OCI-LY7 (cell line): ENCODE measurements around the gene ARHGAP26. TPM values are rescaled to one million over a fixed set of nuclear protein-coding genes. Genes with fewer than 3 reads are reported as not detected.

Experiments used
- BruUV-seq: library from RNA; stranded (reverse); fragments of 400-500 nt; replicated peaks from 2 replicates; lab custom pipeline; 2021; lab: Mats Ljungman, UMichigan
- CTCF ChIA-PET: fragments of 300-600 bp; sonication (Branson Sonifier 250); formaldehyde crosslinking; loops from one replicate; lab custom pipeline; 2022; ENCODE audit warnings: antibody characterized with exemption; ENCODE audit not compliant: unreplicated experiment; lab: Charles Lee
- POLR2A ChIA-PET: fragments of 300-600 bp; sonication (Branson Sonifier 250); formaldehyde crosslinking; loops from one replicate; lab custom pipeline; 2022; ENCODE audit warnings: antibody characterized with exemption; lab: Charles Lee
- DNase-seq: peaks from one replicate; pipeline ENCODE4 v3.0.0-alpha.2; 2015; ENCODE audit warnings: low spot score
- H2AFZ ChIP-seq: fragments of 200-600 bp; sonication (generic), shearing (Covaris generic); 2 replicates; pipeline ENCODE4 v1.6.1; 2014; ENCODE audit warnings: mild to moderate bottlenecking, antibody characterized with exemption, low read length, moderate library complexity
- H3K27ac ChIP-seq: fragments of 200-600 bp; sonication (generic); 2 replicates; pipeline ENCODE4 v1.5.1; 2014; ENCODE audit warnings: mixed run types, low read depth, mild to moderate bottlenecking, moderate library complexity, low read length, inconsistent platforms; ENCODE audit not compliant: poor library complexity, severe bottlenecking
- H3K36me3 ChIP-seq: fragments of 200-600 bp; sonication (generic); 2 replicates; pipeline ENCODE4 v1.6.1; 2014; ENCODE audit warnings: mild to moderate bottlenecking, antibody characterized with exemption, low read length, moderate library complexity, mixed read lengths; ENCODE audit not compliant: insufficient read depth
- H3K4me1 ChIP-seq: fragments of 200-600 bp; sonication (generic); 2 replicates; pipeline ENCODE4 v1.5.1; 2014; ENCODE audit warnings: mild to moderate bottlenecking, low read length; ENCODE audit not compliant: insufficient read depth, poor library complexity, severe bottlenecking
- H3K4me2 ChIP-seq: fragments of 200-600 bp; sonication (generic); 2 replicates; pipeline ENCODE4 v1.6.1; 2014; ENCODE audit warnings: mild to moderate bottlenecking, low read length
- H3K4me3 ChIP-seq: fragments of 200-600 bp; sonication (generic); 2 replicates; pipeline ENCODE4 v1.5.1; 2014; ENCODE audit warnings: mild to moderate bottlenecking, low read depth, low read length; ENCODE audit not compliant: poor library complexity, severe bottlenecking
- H3K79me2 ChIP-seq: fragments of 200-600 bp; sonication (generic); 2 replicates; pipeline ENCODE4 v1.6.1; 2016; ENCODE audit warnings: low read depth, mild to moderate bottlenecking, low read length, moderate library complexity, mixed read lengths; ENCODE audit not compliant: insufficient read depth
- H3K9me2 ChIP-seq: fragments of 200-600 bp; sonication (generic); 2 replicates; pipeline ENCODE4 v1.6.1; 2016; ENCODE audit warnings: mild to moderate bottlenecking, low read length, mixed read lengths; ENCODE audit not compliant: insufficient read depth
- H3K9me3 ChIP-seq: fragments of 200-600 bp; sonication (generic); 2 replicates; pipeline ENCODE4 v1.6.1; 2014; ENCODE audit warnings: mild to moderate bottlenecking, mixed run types, low read length, mixed read lengths
- H4K20me1 ChIP-seq: fragments of 200-600 bp; sonication (generic); 2 replicates; pipeline ENCODE4 v1.6.1; 2014; ENCODE audit warnings: mild to moderate bottlenecking, antibody characterized with exemption, low read length, moderate library complexity, mixed read lengths; ENCODE audit not compliant: insufficient read depth
- CTCF ChIP-seq: fragments of 200-600 bp; sonication (generic); conservative IDR thresholded peaks from 2 replicates; pipeline ENCODE4 v1.5.1; 2014; ENCODE audit warnings: mild to moderate bottlenecking, antibody characterized with exemption, low read length, moderate library complexity, mixed read lengths
- EZH2phosphoT487 ChIP-seq: fragments of 200-600 bp; sonication (generic); IDR thresholded peaks from 2 replicates; pipeline ENCODE4 v1.6.1; 2018; ENCODE audit warnings: low read depth, borderline replicate concordance, mild to moderate bottlenecking, mixed run types, antibody characterized with exemption, low read length, moderate library complexity, mixed read lengths
- intact Hi-C: fragments of 100-400 bp; cut with micrococcal nuclease; formaldehyde crosslinking; loops from one replicate; pipeline ENCODE4 v1.10.0; 2022; ENCODE audit not compliant: unreplicated experiment
- total RNA-seq, 2 experiments: library from RNA; depleted of rRNA in 1 of 2; stranded (reverse); fragments of >200 nt in 1 of 2; shearing (Covaris generic) in 1 of 2; gene quantifications; 2 replicates each; pipeline ENCODE4 v1.2.3, GENCODE V29; 2014 to 2022

The ARHGAP26 gene
- total RNA-seq, 2 experiments from 2014 or later, result 7.0 to 19.1 TPM

DNA sequence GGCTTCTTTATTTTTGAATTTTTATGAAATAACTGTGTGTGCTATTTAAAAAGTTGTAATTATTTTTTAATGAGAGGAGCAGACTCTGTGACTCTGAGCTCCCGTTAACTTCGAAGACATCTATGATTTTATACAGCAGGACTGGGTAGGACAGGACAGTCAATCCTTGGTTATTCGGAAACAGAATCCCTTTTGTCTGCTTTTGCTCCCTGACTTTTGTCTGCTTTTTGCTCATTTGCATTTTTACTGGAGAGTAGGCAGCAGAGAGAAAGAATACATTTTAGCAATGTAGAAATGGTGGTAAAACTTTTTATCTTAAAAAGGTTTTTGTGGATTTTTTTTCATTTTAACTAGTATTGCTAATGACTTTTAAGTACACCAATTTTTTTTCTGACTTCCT is 303.6 kb downstream of the ARHGAP26 start:
- Histone ChIP-seq H3K9me2 (no peaks in the 10 kb centered on the region), H3K27ac (no peak overlapping the region), H4K20me1 (no peaks in the 10 kb centered on the region), H3K9me3 (no peaks in the 10 kb centered on the region), H2AFZ (no peak overlapping the region), H3K4me3 (no peak overlapping the region), H3K36me3 (no peaks in the 10 kb centered on the region), H3K4me1 (no peaks in the 10 kb centered on the region), H3K79me2 (no peaks in the 10 kb centered on the region), H3K4me2 (no peak overlapping the region)
- BruUV-seq, result no TSS peak
- TF ChIP-seq EZH2phosphoT487, result no peak
- TF ChIP-seq CTCF, result no peak
- ChIA-PET CTCF (no interaction called here), POLR2A (interaction anchor here (0.5 to 0.6 kb wide), 2 partner anchors 10 to 340 kb away, joined by 3 read pairs; no protein-coding TSS in a partner anchor)
- no peak for DNase-seq
- intact Hi-C loops, result no loop called here

DNA sequence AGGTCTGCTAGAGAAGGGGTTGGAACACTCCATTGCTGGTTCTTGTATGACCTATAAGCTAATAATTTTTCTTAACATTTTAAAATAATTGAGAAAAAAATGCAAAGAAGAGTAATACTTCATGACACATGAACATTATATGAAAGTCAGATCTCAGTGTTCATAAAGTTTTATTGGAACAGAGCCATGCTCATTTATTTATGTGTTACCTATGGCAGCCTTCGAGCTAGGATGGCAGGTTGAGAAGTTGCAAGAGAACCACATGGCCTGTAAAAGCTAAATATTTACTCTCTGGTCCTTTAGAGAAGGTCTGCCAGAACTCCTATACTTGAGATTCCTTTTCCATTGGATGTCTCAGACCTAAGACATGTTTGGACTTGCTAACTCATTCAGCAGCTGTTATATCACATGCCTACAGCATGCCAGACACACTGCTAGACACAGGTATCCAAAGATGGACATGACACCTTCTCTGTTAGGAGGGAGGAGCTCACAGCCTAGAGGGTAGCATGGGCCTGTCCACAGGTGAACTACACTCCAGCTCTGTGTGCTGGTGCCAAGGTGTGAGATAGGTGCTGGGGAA is 304.3 kb downstream of the ARHGAP26 start:
- no peak overlapping the region for H3K4me2 ChIP-seq
- H3K4me3 ChIP-seq, result no peak overlapping the region
- intact Hi-C loops, result no loop called here
- no peak for DNase-seq
- POLR2A ChIA-PET, result interaction anchor here (0.6 to 1.4 kb wide), 4 partner anchors 10 to 340 kb away, joined by 3 to 5 read pairs (median 3); no protein-coding TSS in a partner anchor
- no TSS peak for BruUV-seq
- no peaks in the 10 kb centered on the region for H3K4me1 ChIP-seq
- no peaks in the 10 kb centered on the region for H3K9me3 ChIP-seq
- no peaks in the 10 kb centered on the region for H3K36me3 ChIP-seq
- no peaks in the 10 kb centered on the region for H3K79me2 ChIP-seq
- no peaks in the 10 kb centered on the region for H3K9me2 ChIP-seq
- CTCF ChIA-PET, result no interaction called here
- H4K20me1 ChIP-seq, result no peaks in the 10 kb centered on the region
- H2AFZ ChIP-seq, result no peak overlapping the region
- TF ChIP-seq EZH2phosphoT487, result no peak
- TF ChIP-seq CTCF, result no peak
- H3K27ac ChIP-seq, result no peak overlapping the region

GRCh38 chr5:143076377-143076776 is 306.2 kb downstream of the ARHGAP26 start:
- Histone ChIP-seq H3K4me1 (no peaks in the 10 kb centered on the region), H3K36me3 (no peaks in the 10 kb centered on the region), H4K20me1 (no peaks in the 10 kb centered on the region; the same call in 1 of the 2 replicates), H3K79me2 (no peaks in the 10 kb centered on the region), H3K4me2 (no peak overlapping the region), H2AFZ (no peak overlapping the region), H3K9me2 (no peaks in the 10 kb centered on the region), H3K27ac (no peak overlapping the region), H3K4me3 (no peak overlapping the region), H3K9me3 (no peaks in the 10 kb centered on the region)
- intact Hi-C loops, result no loop called here
- ChIA-PET CTCF (no interaction called here), POLR2A (interaction anchor here (0.7 kb wide), 2 partner anchors 34 to 93 kb away, joined by 3 to 5 read pairs; no protein-coding TSS in a partner anchor)
- TF ChIP-seq CTCF (no peak), EZH2phosphoT487 (no peak)
- DNase-seq, result no peak
- BruUV-seq, result no TSS peak
